Measurements from ENCODE around the gene IGDCC3. TPM values are rescaled to one million over a fixed set of nuclear protein-coding genes. Genes with fewer than 3 reads are reported as not detected.

IGDCC3 gene
- total and polyA plus RNA-seq, 2 donors (not counting 3 experiments of a cell fraction or from before 2014, with no cell fraction given): 0.03 TPM; not detected in 1

GRCh38 chr15:65363306-65363705 lies 14.5 kb downstream of the IGDCC3 start:
- Histone ChIP-seq H3K4me1 (ENCODE audit: control insufficient read depth, extremely low read depth, insufficient read depth, low read length) (no peaks in the 10 kb centered on the region), H3K27ac (ENCODE audit: insufficient read depth, low read depth, low read length) (no peak overlapping the region), H2AFZ (ENCODE audit: low read depth, low read length) (no peak overlapping the region), H3K9ac (replicated peaks; ENCODE audit: extremely low read depth, insufficient read depth, low read length) (no peak overlapping the region), H4K20me1 (replicated peaks; ENCODE audit: control insufficient read depth, extremely low read depth, insufficient read depth, low read length) (no peaks in the 10 kb centered on the region), H3K4me3 (replicated peaks in 1 of 3; ENCODE audit: insufficient read depth in 1 of 3, low read depth in 1 of 3, low read length in 3 of 3) (no peak overlapping the region), H3K9me1 (replicated peaks; ENCODE audit: control insufficient read depth, extremely low read depth, insufficient read depth, low read length) (no peaks in the 10 kb centered on the region), H3K36me3 (ENCODE audit: control insufficient read depth in 2 of 2, extremely low read depth in 1 of 2, insufficient read depth in 2 of 2, low read length in 2 of 2) (no peaks in the 10 kb centered on the region), H3K27me3 (ENCODE audit: control insufficient read depth in 2 of 2, insufficient read depth in 2 of 2, low read length in 2 of 2) (peaks cover 5 to 16% of the 10 kb centered on the region in 2 experiments), H3K79me2 (ENCODE audit: control insufficient read depth, insufficient read depth, low read length) (no peaks in the 10 kb centered on the region), H3K9me3 (replicated peaks; ENCODE audit: control insufficient read depth, insufficient read depth, low read length) (no peaks in the 10 kb centered on the region), H3K4me2 (ENCODE audit: insufficient read depth, low read length) (no peak overlapping the region)
- FAIRE-seq: no peak
- intact Hi-C loops (cut with micrococcal nuclease) (no loop called here), dilution Hi-C loops (cut with MboI; ENCODE audit: extremely low pct_ligation_motif_present, low sequenced_read_pairs) (no loop called here)
- TF ChIP-seq CTCF (IDR thresholded peaks at IDR 0.05; ENCODE audit: extremely low read depth in 1 of 2, insufficient read depth in 1 of 2, low read depth in 1 of 2, low read length in 2 of 2): no peak
- TF ChIP-seq POLR2AphosphoS5 (IDR thresholded peaks at IDR 0.05; ENCODE audit: insufficient read depth, low read depth, low read length): no peak
- TF ChIP-seq POLR2A (IDR thresholded peaks at IDR 0.05; ENCODE audit: low read depth, low read length): no peak
- no peak for TF ChIP-seq FOS (IDR thresholded peaks at IDR 0.05; ENCODE audit: borderline replicate concordance, insufficient read depth, low read length)
- no peak for TF ChIP-seq MYC (IDR thresholded peaks at IDR 0.05; ENCODE audit: low read depth, low read length)
- TF ChIP-seq JUN (IDR thresholded peaks at IDR 0.05; ENCODE audit: borderline replicate concordance, insufficient read depth, insufficient read length, low read depth): no peak
- TF ChIP-seq MAX (IDR thresholded peaks at IDR 0.05; ENCODE audit: insufficient read depth, insufficient read length): no peak
- no peak for TF ChIP-seq GATA2 (IDR thresholded peaks at IDR 0.05; ENCODE audit: insufficient read depth, insufficient read length, low read depth, low read length)
- no peak for TF ChIP-seq EZH2 (IDR thresholded peaks at IDR 0.05; ENCODE audit: borderline replicate concordance, low read depth, low read length, severe bottlenecking)
- no peak for DNase-seq (ENCODE audit: low read depth, low spot score)
- ChIA-PET POLR2A (no interaction called here), CTCF (interaction anchor here (0.6 to 1.0 kb wide), 2 partner anchors 9 to 258 kb away, joined by 3 read pairs; no protein-coding TSS in a partner anchor)
- no TSS peak for BruUV-seq (replicated peaks)
